Muscle of leg (tissue), 11 donors: Measurements from ENCODE around the gene AOPEP. TPM values are rescaled to one million over a fixed set of nuclear protein-coding genes. Genes with fewer than 3 reads are reported as not detected.

ENCODE experiments used
- DNase-seq: peaks from one replicate; pipeline ENCODE4 v3.0.0; 2013
- H3K27ac ChIP-seq: one replicate; pipeline ENCODE4 v1.5.1; 2013; ENCODE audit warnings: mild to moderate bottlenecking, low read length, control low read depth
- H3K27me3 ChIP-seq: one replicate; pipeline ENCODE4 v1.6.1; 2013; ENCODE audit warnings: low read length; ENCODE audit not compliant: control insufficient read depth, insufficient read depth
- H3K36me3 ChIP-seq: one replicate; pipeline ENCODE4 v1.6.1; 2013; ENCODE audit warnings: low read length; ENCODE audit not compliant: control insufficient read depth, insufficient read depth
- H3K4me1 ChIP-seq: one replicate; pipeline ENCODE4 v1.6.1; 2013; ENCODE audit warnings: low read length; ENCODE audit not compliant: control insufficient read depth, insufficient read depth
- H3K4me3 ChIP-seq: one replicate; pipeline ENCODE4 v1.5.1; 2013; ENCODE audit warnings: low read length, control low read depth
- H3K9me3 ChIP-seq: replicated peaks from 2 replicates; pipeline ENCODE4 v1.6.1; 2013; ENCODE audit warnings: low read depth, low read length; ENCODE audit not compliant: control insufficient read depth
- WGBS: methylation state at CpG from one replicate; pipeline ENCODE4 v1.1.5; 2013; ENCODE audit warnings: missing lambda C conversion rate; ENCODE audit not compliant: insufficient coverage; 5-methylcytosine and 5-hydroxymethylcytosine counted together
- polyA plus RNA-seq, 8 donors: library from polyadenylated mRNA; unstranded; fragments of 120-200 nt; gene quantifications; one replicate each; pipeline versions ENCODE4 v1.2.1 to v1.2.3, GENCODE V29; 2013; ENCODE audit warnings: inconsistent platforms in 1 of 8, low replicate concordance in 1 of 8; ENCODE audit not compliant: insufficient read length in 8 of 8, insufficient read depth in 1 of 8
- total RNA-seq: library from RNA; stranded (reverse); fragments of 120-200 nt; gene quantifications from one replicate; pipeline ENCODE4 v1.2.4, GENCODE V29; 2013

AOPEP gene
- total and polyA plus RNA-seq, 9 donors = 35.0 to 52.3 (median 43.3) TPM

GRCh38 chr9:94980947-94981722 is 254.6 kb downstream of the AOPEP start:
- Histone ChIP-seq H3K4me1 (peaks cover 19% of the 10 kb centered on the region), H3K4me3 (no peak overlapping the region), H3K9me3 (no peaks in the 10 kb centered on the region), H3K27ac (no peak overlapping the region), H3K36me3 (peaks cover 3% of the 10 kb centered on the region), H3K27me3 (no peaks in the 10 kb centered on the region)
- WGBS = 48% methylated on average over 4 of the region's 9 CpGs
- no peak for DNase-seq

- H3K9me3 ChIP-seq = no peaks in the 10 kb centered on the region
- H3K36me3 ChIP-seq = peaks cover 3% of the 10 kb centered on the region
- peak; percentile 72 for DNase-seq
- no peak overlapping the region for H3K27ac ChIP-seq
- peaks cover 16% of the 10 kb centered on the region for H3K4me1 ChIP-seq
- H3K4me3 ChIP-seq = no peak overlapping the region
- H3K27me3 ChIP-seq = no peaks in the 10 kb centered on the region
- WGBS = no CpG with 5 or more reads among the region's 3 CpGs
Observed at GRCh38 chr9:94981723-94982090, 255.2 kb downstream of the AOPEP start.

DNA sequence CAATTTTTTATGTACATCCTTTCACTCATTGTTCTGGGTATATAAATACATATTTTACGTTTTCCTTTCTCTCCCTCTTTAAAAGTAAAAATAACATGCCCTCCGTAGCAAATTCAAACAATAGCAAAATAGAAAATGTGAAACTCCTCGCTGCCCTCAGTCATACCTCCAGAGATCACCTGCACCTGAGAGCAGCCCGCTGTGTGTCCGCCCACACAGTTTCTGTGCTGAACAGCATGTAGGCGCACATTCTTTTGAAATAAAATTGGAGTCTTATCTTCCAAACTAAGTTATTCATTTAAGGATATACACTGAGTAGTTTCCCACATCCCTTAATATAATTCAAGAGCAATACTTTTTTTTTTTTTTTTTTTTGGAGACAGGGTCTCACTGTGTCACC is 255.7 kb downstream of the AOPEP start:
- Histone ChIP-seq H3K9me3 (no peaks in the 10 kb centered on the region), H3K27ac (no peak overlapping the region), H3K27me3 (no peaks in the 10 kb centered on the region), H3K4me3 (no peak overlapping the region), H3K4me1 (peaks cover 16% of the 10 kb centered on the region), H3K36me3 (peaks cover under 1% of the 10 kb centered on the region)
- 100% methylated on average over 1 of the region's 6 CpGs for WGBS
- DNase-seq = no peak

DNA sequence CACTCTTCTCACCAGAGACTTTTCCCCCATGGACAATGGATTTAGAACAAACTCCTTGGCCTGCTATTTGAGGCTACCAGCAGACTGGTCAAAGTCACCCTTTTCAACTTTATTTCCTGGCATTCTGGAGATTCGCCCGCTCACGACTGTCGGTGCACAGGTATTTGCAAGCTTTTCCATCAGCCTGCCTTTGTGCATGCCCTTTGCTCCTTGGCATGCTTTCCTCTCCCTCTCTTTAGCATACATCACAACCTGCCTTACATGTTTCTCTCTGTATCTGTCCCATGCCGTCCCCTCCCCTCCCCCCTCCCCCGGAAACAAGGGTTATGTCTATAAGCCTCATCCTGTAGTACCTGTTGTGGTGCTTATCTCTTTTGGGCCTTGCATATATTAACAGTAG is 257.1 kb downstream of the AOPEP start:
- Histone ChIP-seq H3K9me3 (no peaks in the 10 kb centered on the region), H3K4me1 (peaks cover 16% of the 10 kb centered on the region), H3K27ac (no peak overlapping the region), H3K36me3 (no peaks in the 10 kb centered on the region), H3K27me3 (no peaks in the 10 kb centered on the region), H3K4me3 (no peak overlapping the region)
- no peak for DNase-seq
- WGBS = 97% methylated on average over 4 of the region's 6 CpGs

- no peak for DNase-seq
- H3K36me3 ChIP-seq = peaks cover under 1% of the 10 kb centered on the region
- H3K27ac ChIP-seq = no peak overlapping the region
- 88% methylated on average over 7 of the region's 9 CpGs for WGBS
- no peak overlapping the region for H3K4me3 ChIP-seq
- peaks cover 13% of the 10 kb centered on the region for H3K4me1 ChIP-seq
- H3K27me3 ChIP-seq = no peaks in the 10 kb centered on the region
- H3K9me3 ChIP-seq = no peaks in the 10 kb centered on the region
Observed at GRCh38 chr9:94984891-94985476, 258.5 kb downstream of the AOPEP start.

DNA sequence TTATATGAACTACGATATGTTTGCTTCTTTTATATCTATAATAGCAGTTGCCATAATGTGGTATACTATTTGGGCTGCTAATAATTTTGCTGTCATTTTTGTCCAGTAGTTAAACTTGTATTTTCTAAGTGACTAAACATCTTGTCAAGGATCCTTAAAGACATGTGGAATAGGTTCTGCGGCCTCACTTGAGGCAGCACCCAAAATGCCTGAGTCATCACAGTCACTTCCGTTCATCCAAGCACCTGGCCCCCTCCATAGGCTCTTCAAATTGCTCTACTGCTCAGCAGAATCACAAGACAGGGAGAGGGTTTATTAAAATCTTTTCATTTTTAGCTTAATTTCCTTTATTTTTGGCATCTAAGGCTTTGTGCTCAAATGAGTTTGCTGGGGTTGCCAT is 259.1 kb downstream of the AOPEP start:
- WGBS = no CpG with 5 or more reads among the region's 3 CpGs
- DNase-seq = no peak
- no peaks in the 10 kb centered on the region for H3K9me3 ChIP-seq
- H3K36me3 ChIP-seq = peaks cover 2% of the 10 kb centered on the region
- H3K4me1 ChIP-seq = peaks cover 7% of the 10 kb centered on the region
- no peak overlapping the region for H3K27ac ChIP-seq
- H3K27me3 ChIP-seq = no peaks in the 10 kb centered on the region
- no peak overlapping the region for H3K4me3 ChIP-seq

DNA sequence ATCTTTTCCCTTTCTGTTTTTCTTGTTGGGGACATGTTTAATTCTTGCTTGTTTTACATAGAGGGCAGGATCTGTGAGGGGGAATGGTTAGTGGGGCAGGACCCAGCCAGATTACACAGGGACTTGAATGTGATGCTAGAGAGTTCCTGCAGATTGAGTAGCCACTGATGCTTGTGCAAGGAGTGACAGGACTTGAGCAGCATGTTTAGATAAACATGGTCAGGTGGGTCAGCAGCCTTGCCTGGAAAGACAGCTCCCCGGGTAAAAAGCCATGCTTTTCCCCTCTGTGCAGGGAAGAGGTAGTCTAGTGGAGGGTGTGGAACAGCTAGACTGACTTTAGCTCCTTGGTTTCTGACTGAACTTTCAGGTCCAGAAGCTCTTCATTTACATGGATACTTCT is 261.2 kb downstream of the AOPEP start:
- no peak for DNase-seq
- Histone ChIP-seq H3K27me3 (no peaks in the 10 kb centered on the region), H3K27ac (no peak overlapping the region), H3K4me3 (no peak overlapping the region), H3K9me3 (no peaks in the 10 kb centered on the region), H3K4me1 (no peaks in the 10 kb centered on the region), H3K36me3 (peaks cover 2% of the 10 kb centered on the region)
- WGBS = 67% methylated on average over 1 of the region's 1 CpG

DNA sequence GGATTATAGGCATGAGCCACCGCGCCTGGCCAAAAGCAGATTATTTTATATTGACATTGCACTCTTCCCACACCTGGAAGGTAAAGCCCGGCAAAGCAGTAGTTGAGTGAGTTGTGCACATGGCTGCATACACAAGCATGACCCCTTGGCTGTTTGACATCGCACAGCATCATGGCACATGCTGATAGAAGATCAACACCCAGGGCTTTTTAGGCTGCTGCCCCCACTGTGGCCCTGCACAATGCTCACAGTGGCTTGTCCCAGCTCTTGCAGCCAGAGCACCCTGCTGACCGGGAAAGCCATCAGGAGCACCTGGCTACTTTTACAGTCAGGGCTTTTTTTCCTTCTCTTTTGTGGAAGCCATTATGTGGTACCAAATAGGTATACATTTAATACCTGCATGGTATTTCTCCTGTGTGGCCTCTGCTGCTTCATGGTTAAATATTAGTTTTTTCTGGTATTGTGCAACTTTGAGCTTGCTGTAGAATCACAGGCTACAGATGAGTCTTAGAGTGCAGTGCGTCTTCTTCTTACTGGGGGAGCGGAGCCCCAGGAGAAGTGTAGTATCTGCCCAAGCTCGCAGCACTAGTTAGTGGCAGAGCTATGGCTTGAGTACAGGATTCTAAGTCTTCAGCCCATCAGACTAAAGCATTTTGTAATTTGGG is 264.5 kb downstream of the AOPEP start:
- Histone ChIP-seq H3K4me1 (peaks cover 8% of the 10 kb centered on the region), H3K27ac (no peak overlapping the region), H3K36me3 (peaks cover 2% of the 10 kb centered on the region), H3K27me3 (no peaks in the 10 kb centered on the region), H3K4me3 (no peak overlapping the region), H3K9me3 (no peaks in the 10 kb centered on the region)
- WGBS = 96% methylated on average over 4 of the region's 8 CpGs
- DNase-seq = no peak

- 90% methylated on average over 10 of the region's 15 CpGs for WGBS
- H3K9me3 ChIP-seq = no peaks in the 10 kb centered on the region
- no peak overlapping the region for H3K27ac ChIP-seq
- no peaks in the 10 kb centered on the region for H3K27me3 ChIP-seq
- no peak for DNase-seq
- peaks cover 8% of the 10 kb centered on the region for H3K4me1 ChIP-seq
- no peak overlapping the region for H3K4me3 ChIP-seq
- H3K36me3 ChIP-seq = peaks cover 2% of the 10 kb centered on the region
Observed at GRCh38 chr9:94991961-94992907, 265.7 kb downstream of the AOPEP start.
